C4-2B (cell line): ENCODE measurements around the gene SRSF5.
A peak's percentile ranks its signal among the peaks of the same experiment; 100 is the strongest.
"Not testable (repeated sequence)": the region's sequence is repeated elsewhere in the genome, so short reads cannot be mapped to it uniquely, and the experiment has no call there.

Source experiments
- H3K27ac ChIP-seq: fragments of 450-650 bp; 2 replicates; pipeline ENCODE4 v1.5.1; 2017
- CTCF ChIP-seq: fragments of 450-650 bp; conservative IDR thresholded peaks from 2 replicates; pipeline ENCODE4 v1.5.1; 2017; ENCODE audit warnings: mild to moderate bottlenecking
- ZFX ChIP-seq: fragments of 450-650 bp; IDR thresholded peaks from 2 replicates; pipeline ENCODE4 v1.6.1; 2017

Gene SRSF5

GRCh38 chr14:69766984-69767368 lies at the start of gene SRSF5:
TSS of gene SRSF5 (plus strand) at chr14:69767142. CDS start at chr14:69768157, 1,015 bp downstream.
- TF ChIP-seq ZFX (no peak; the same call in 1 of the 2 replicates), CTCF (no peak)

GRCh38 chr14:69718614-69719013 lies 48.3 kb upstream of the SRSF5 start:
- not testable (repeated sequence) for H3K27ac ChIP-seq

More at GRCh38 chr14:69766984-69767368, at the start of gene SRSF5:
- peak within 1 kb of the TSS; percentile 99 for H3K27ac ChIP-seq

GRCh38 chr14:69719501-69719951 lies 47.4 kb upstream of the SRSF5 start:
- H3K27ac ChIP-seq, result no peak overlapping the region
- TF ChIP-seq CTCF (no peak), ZFX (no peak)

DNA sequence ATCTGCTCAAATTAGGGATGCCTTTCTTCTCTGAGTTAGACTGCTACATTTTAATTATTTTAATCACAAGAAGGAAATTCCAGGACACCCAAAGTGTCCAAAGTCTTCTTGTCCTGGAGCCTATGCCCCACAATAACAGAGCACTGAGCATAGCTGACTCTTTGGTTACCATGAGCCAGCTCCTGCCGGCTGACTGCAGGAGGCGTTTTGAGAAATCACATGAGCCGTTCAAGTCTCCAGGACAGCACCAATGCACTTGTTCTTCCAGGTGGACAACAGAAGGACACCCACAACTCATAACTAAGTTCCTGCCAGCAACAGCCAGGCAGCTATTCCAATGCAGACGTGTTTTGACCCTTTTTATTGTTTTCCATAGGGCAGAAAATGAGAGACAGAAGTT lies 46.0 kb upstream of the SRSF5 start:
- no peak for TF ChIP-seq CTCF
- no peak for TF ChIP-seq ZFX
- H3K27ac ChIP-seq, result no peak overlapping the region

DNA sequence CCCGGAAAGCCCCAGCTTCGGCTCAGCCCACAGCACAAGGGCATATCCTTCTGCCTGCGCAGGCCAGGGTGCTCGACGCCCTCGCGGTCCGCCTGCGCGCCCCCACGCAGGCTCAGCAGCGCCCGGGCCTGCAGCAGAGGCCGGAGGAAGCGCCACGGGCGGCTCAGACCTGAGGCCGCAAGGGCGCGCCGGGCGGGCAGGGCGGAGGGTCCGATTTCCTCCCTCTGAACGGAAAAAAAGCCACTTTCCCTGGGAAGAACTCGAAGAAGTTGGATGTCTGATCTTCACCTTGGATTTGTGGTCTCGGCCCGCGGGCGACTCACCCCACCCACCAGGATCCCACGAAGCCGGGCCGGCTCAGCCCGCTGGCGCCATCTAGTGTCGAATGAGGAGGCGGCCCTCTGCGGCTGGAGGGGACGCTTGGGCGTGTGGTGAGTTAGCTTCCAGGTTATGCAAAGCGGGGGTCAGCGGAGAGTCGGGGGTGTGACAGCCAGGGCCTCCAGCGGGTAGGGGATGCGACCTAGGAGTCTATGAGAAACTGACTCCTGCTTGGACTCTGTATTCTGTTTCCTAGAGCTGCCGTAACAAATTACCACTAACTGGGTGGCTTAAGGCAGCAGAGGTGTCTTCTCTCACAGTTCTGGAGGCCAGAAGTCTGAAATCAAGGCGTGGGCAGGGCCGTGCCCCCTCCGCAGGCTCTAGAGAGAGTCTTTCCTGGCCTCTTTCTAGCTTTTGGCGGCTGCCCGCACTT lies 40.0 kb upstream of the SRSF5 start:
- no peak overlapping the region for H3K27ac ChIP-seq

DNA sequence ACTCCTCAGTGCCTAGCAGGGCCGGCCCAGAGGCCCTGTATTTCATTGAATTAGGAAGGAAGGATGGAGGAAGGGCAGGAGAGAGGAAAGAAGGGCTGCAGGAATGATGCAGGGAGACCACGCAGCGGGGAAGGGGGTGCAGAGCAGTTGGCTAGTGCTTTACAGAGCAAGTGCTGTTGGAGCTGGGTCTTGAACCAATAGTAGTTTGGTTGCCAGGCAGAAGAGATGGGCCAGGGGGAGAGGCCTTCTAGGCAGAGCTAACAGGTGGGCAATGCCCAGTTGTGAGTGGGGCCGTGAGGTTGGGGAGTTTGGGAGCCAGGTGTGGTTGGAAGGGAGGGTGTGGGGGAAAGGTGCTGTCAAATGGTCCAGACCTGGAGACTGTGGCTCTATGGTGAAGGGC lies 39.1 kb upstream of the SRSF5 start:
- H3K27ac ChIP-seq, result no peak overlapping the region
- no peak for TF ChIP-seq CTCF
- no peak for TF ChIP-seq ZFX

More for the DNA sequence above, 40.0 kb upstream of the SRSF5 start:
- TF ChIP-seq CTCF (peak; percentile 99), ZFX (no peak)

DNA sequence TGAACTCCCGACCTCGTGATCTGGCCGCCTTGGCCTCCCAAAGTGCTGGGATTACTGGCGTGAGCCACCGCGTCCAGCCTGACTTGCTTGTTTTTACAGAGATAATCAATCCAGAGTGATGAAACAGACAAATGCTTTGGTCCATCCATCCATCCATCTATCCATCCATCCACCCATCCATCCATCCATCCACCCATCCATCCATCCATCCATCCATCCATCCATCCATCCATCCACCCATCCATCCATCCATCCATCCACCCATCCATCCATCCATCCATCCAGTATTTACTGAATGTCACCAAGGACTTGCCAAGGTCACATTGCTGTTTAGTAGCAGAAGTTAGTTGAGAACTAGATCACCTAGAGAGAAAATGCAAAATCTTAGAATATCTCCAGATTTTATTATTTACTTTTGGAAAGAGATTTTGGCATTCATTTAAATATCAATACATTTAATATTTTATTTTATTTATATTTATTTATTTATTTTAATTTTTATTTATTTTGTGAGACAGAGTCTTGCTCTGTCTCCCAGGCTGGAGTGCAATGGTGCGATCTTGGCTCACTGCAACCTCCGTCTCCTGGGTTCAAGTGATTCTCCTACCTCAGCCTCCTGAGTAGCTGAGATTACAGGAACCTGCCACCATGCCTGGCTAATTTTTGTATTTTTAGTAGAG lies 34.9 kb upstream of the SRSF5 start:
- H3K27ac ChIP-seq, result not testable (repeated sequence)

DNA sequence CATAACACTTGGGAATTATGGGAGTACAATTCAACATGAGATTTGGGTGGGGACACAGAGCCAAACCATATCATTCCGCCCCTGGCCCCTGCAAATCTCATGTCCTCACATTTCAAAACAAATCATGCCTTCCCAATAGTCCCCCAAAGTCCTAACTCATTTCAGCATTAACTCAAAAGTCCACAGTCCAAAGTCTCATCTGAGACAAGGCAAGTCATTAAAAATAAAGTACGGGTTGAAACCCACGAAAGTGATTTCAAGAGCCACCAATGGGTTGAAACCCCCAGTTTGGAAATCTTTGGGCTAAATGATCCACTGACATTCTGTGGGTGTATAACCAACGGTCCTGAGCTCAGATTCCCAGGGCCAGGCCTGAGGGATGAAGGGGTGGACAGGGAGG lies 30.5 kb upstream of the SRSF5 start:
- H3K27ac ChIP-seq, result not testable (repeated sequence)

DNA sequence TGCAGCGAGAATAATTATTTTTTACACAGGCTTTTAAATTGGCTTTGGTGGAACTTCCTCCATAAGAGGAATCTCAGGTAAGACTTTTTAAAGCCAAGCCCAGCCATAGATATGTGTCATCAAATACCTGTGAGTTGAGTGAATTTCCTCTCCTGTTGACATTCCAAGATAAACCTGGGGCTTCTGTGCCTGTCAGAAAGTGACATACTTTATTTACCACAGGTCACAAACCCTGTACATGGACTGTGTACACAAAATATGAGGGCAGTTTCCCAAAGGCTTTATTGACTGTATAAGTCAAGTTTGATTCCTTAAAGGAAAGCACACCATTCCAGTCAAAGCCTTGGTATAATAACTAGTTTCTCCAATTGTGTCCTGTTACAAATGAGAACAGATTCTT lies 25.9 kb upstream of the SRSF5 start:
- no peak for TF ChIP-seq CTCF
- no peak for TF ChIP-seq ZFX
- H3K27ac ChIP-seq, result no peak overlapping the region
